ENCODE data around the gene FGF14. TPM values are rescaled to one million over a fixed set of nuclear protein-coding genes. Genes with fewer than 3 reads are reported as not detected.

The FGF14 gene
- total RNA-seq, 4 donors from 2014 or later, result 0.36 to 1.9 (median 0.45) TPM

- no peak for DNase-seq (ENCODE audit: low spot score in 2 of 2)
- WGBS, 2 donors, result 92% methylated on average over 10 of the region's 10 CpGs
- TF ChIP-seq POLR2A (IDR thresholded peaks at IDR 0.05), result no peak
- TF ChIP-seq CTCF (IDR thresholded peaks at IDR 0.05), result no peak
- intact Hi-C loops (cut with DNase I; ENCODE audit: low total_unique reads), result no loop called here
- no peak overlapping the region for H3K4me3 ChIP-seq (ENCODE audit: low read depth, poor library complexity, severe bottlenecking)
Measured at GRCh38 chr13:101717353-101717752, 684.5 kb downstream of the FGF14 start.

GRCh38 chr13:101714195-101714594 is 687.7 kb downstream of the FGF14 start:
- no peak overlapping the region for H3K4me3 ChIP-seq (ENCODE audit: low read depth, poor library complexity, severe bottlenecking)
- WGBS, 2 donors, result 89 to 93% methylated on average over 3 of the region's 3 CpGs
- TF ChIP-seq POLR2A (IDR thresholded peaks at IDR 0.05), result no peak
- intact Hi-C loops (cut with DNase I; ENCODE audit: low total_unique reads), result no loop called here
- DNase-seq (ENCODE audit: low spot score in 2 of 2), result no peak

DNA sequence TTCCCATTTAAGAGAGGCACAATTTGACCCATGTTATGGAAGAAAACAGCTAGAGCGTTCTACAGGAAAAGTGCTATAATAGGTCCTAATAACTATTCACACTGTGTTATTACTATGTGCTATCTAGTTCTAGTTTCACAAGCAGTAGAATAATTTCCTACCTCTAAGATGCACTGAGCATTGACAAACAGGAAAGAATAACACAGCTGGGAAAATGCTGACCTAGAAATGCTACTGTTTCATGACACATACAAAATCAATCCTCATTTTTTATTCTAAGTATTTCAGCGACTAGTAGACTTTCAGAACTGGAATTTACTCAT is 689.9 kb downstream of the FGF14 start:
- intact Hi-C loops (cut with DNase I; ENCODE audit: low total_unique reads), result no loop called here
- DNase-seq (ENCODE audit: low spot score in 2 of 2), result no peak
- WGBS, 2 donors, result 80 to 86% methylated on average over 2 of the region's 2 CpGs

GRCh38 chr13:101711307-101712025 is 690.4 kb downstream of the FGF14 start:
- TF ChIP-seq POLR2A (IDR thresholded peaks at IDR 0.05) (no peak), CTCF (IDR thresholded peaks at IDR 0.05) (no peak)
- WGBS, 2 donors, result 75 to 88% methylated on average over 2 of the region's 2 CpGs
- H3K4me3 ChIP-seq (ENCODE audit: low read depth, poor library complexity, severe bottlenecking), result no peak overlapping the region
- intact Hi-C loops (cut with DNase I; ENCODE audit: low total_unique reads), result no loop called here
- DNase-seq (ENCODE audit: low spot score in 2 of 2), result no peak

More for the DNA sequence above, 689.9 kb downstream of the FGF14 start:
- no peak overlapping the region for H3K4me3 ChIP-seq (ENCODE audit: low read depth, poor library complexity, severe bottlenecking)
- TF ChIP-seq POLR2A (IDR thresholded peaks at IDR 0.05) (no peak), CTCF (IDR thresholded peaks at IDR 0.05) (no peak)

GRCh38 chr13:101709952-101710351 is 691.9 kb downstream of the FGF14 start:
- H3K4me3 ChIP-seq (ENCODE audit: low read depth, poor library complexity, severe bottlenecking), result no peak overlapping the region
- 94 to 98% methylated on average over 6 of the region's 6 CpGs for WGBS, 2 donors
- DNase-seq (ENCODE audit: low spot score in 2 of 2), result no peak
- intact Hi-C loops (cut with DNase I; ENCODE audit: low total_unique reads), result no loop called here
- no peak for TF ChIP-seq POLR2A (IDR thresholded peaks at IDR 0.05)
- TF ChIP-seq CTCF (IDR thresholded peaks at IDR 0.05), result no peak

DNA sequence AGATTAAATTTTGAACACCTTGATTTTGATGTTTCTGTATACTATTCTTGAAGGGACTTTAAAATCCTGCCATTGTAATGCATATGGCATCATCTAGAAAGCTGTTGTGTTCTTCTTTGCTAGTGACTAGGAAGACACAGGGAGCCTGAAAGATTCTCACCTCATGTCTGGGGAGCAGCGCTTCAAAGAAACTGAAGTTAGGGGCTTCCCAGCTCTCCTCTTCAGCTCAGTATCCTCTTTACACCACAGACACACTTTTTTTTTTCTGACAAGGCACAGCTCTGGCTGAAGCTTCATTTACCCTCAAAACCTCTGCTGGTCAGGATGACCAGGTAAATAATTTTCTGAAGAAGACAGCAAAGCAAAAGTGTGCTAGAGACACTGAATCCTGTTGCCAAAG is 693.7 kb downstream of the FGF14 start:
- H3K4me3 ChIP-seq (ENCODE audit: low read depth, poor library complexity, severe bottlenecking), result no peak overlapping the region
- no peak for DNase-seq (ENCODE audit: low spot score in 2 of 2)
- intact Hi-C loops (cut with DNase I; ENCODE audit: low total_unique reads), result no loop called here
- no peak for TF ChIP-seq POLR2A (IDR thresholded peaks at IDR 0.05)
- no peak for TF ChIP-seq CTCF (IDR thresholded peaks at IDR 0.05)
- 90 to 100% methylated on average over 1 of the region's 1 CpG for WGBS, 2 donors

Data from lower leg skin (tissue), 4 donors.